ENCODE measurements around the gene ZBTB5.
"Not testable (repeated sequence)": the region's sequence is repeated elsewhere in the genome, so short reads cannot be mapped to it uniquely, and the experiment has no call there.

DNA sequence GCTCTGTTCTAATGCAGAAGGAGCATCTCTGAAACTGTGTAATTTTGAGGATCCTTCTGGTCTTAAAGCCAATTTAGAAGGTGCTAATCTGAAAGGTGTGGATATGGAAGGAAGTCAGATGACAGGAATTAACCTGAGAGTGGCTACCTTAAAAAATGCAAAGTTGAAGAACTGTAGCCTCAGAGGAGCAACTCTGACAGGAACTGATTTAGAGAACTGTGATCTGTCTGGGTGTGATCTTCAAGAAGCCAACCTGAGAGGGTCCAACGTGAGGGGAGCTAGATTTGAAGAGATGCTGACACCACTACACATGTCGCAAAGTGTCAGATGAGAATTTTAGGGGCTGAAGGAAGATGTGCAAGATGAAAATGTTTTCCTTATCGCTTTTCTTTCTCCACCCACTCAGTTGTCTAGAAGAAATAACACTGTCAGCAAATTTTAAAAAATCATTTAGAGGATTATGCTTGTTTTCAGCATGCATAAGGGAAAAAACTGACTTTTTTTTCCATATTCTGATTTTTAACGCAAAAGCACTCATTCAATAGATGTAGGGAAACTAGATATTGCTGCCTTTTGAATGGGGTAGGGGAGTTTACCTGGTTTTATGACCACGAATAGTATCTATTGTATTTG is 12.9 kb upstream of the ZBTB5 start:
- TF ChIP-seq, protein P1, sequence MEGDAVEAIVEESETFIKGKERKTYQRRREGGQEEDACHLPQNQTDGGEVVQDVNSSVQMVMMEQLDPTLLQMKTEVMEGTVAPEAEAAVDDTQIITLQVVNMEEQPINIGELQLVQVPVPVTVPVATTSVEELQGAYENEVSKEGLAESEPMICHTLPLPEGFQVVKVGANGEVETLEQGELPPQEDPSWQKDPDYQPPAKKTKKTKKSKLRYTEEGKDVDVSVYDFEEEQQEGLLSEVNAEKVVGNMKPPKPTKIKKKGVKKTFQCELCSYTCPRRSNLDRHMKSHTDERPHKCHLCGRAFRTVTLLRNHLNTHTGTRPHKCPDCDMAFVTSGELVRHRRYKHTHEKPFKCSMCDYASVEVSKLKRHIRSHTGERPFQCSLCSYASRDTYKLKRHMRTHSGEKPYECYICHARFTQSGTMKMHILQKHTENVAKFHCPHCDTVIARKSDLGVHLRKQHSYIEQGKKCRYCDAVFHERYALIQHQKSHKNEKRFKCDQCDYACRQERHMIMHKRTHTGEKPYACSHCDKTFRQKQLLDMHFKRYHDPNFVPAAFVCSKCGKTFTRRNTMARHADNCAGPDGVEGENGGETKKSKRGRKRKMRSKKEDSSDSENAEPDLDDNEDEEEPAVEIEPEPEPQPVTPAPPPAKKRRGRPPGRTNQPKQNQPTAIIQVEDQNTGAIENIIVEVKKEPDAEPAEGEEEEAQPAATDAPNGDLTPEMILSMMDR (IDR thresholded peaks at IDR 0.05 in 4 of 5, conservative IDR thresholded peaks at IDR 0.05 in 1 of 5): not testable (repeated sequence)
- TF ChIP-seq POLR2A (IDR thresholded peaks at IDR 0.05): not testable (repeated sequence)

Measured in gastrocnemius medialis (tissue), 4 donors.